HG03064 (cell line): ENCODE data around the gene NCOR1.
"Not testable (repeated sequence)": the region's sequence is repeated elsewhere in the genome, so short reads cannot be mapped to it uniquely, and the experiment has no call there.

Experiments
- ATAC-seq: cut with Tn5 transposase; IDR thresholded peaks from one replicate; pipeline ENCODE4 v1.9.1; 2021; ENCODE audit warnings: low read depth; ENCODE audit not compliant: unreplicated experiment

NCOR1 gene

GRCh38 chr17:16215273-16215964 lies at the start of gene NCOR1:
Gene NCOR1, minus strand, starts transcription at chr17:16215534. Its CDS starts 20,965 bp downstream, at chr17:16194569.
- ATAC-seq = peak; percentile 70

DNA sequence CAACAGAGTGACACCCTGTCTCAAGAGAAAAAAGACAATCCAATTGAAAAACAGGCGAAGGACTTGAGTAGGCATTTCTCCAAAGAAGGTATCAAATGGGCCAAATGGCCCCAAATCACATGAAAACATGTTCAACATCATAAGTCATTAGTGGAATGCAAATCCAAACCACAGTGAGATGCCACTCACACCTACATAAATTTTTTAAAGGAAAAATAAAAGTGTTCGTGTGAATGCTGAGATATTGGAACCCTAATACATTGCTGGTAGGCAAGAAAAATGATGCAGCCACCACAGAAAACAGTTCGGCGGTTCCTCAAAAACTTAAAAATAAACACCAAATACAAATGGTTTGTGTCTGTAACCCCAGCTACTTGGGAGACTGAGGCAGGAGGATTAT lies 46.9 kb upstream of the NCOR1 start:
- ATAC-seq = no peak

DNA sequence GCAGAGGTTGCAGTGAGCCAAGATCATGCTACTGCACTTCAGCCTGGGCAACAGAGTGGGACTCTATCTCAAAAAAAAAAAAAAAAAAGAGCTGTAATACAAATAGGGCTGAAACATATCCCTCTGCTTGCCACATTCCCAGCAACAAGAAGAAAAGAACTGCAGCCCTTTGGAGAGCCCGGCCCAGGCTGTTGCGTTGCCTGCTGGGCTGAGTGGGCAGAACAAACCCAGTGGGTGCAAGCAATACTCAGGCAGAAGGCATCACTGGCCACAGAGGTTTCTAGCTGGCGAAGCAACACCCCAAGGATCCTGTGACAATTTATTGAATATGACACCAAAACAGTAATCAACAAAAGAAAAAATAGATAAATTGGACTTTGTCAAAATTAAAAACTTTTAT lies 45.7 kb upstream of the NCOR1 start:
- no peak for ATAC-seq

DNA sequence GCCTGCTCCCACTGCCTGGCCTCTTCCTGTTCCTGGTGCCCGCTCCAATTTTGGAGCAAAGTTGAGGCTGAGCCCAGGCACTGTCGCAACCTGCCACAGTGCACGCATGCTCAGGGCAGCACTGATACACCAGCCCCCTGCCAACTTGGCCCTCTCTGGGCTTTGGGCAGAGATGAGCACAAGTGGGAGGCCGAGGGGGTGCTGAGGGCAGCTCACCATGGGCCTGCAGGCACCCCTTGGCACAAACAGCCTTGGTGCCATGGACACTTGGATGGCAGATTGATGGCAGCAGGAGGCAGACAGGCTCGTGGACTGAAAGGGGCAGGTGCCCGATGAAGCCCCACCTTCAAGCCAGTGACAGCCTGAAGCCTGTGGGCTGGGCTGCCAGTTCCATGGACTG lies 44.6 kb upstream of the NCOR1 start:
- ATAC-seq = no peak

DNA sequence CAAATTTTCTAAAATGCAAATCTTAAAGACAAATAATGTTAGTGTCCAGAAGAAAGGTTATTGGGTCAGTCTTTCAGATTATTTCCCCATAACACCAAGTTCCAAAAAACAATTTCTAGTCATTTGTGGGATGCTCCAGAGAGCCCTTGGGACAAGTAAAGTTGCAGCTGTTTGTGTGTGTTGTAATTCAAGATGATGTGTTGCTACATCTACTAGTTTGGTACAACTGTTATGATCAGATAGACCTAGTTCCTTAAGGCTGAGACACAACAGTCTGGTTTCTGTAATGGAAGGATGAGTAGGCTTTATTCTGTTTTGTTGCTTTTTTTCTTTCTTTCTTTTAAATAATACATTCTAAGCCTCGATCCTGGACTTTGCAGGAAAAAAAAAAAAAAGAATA lies 43.6 kb upstream of the NCOR1 start:
- ATAC-seq = no peak

GRCh38 chr17:16255481-16255921 lies 40.2 kb upstream of the NCOR1 start:
- no peak for ATAC-seq

GRCh38 chr17:16254773-16255400 lies 39.6 kb upstream of the NCOR1 start:
- ATAC-seq = no peak

- ATAC-seq = no peak
These were observed 36.2 kb upstream of the NCOR1 start for GRCh38 chr17:16251556-16251955.

GRCh38 chr17:16251043-16251442 lies 35.7 kb upstream of the NCOR1 start:
- ATAC-seq = no peak

DNA sequence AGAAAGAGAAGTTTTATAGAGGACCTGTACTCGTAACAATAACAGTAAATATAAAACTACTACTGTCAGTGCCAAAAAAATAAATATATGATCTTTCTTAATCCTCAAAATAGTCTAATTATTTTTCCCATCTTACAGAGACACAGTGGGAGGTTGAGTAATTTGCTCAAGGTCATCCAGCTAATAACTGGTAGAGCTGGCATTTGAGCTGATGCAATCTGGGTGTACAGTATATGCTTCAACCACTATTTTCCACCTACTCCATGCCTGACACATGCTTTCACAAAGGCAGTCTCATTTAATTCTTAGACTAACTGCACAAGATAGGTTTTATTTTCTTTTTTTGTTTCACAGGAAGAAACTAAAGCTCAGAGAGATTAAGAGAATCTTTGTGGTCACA lies 35.3 kb upstream of the NCOR1 start:
- ATAC-seq = no peak

- no peak for ATAC-seq
These were observed 32.3 kb upstream of the NCOR1 start for GRCh38 chr17:16247586-16247984.

DNA sequence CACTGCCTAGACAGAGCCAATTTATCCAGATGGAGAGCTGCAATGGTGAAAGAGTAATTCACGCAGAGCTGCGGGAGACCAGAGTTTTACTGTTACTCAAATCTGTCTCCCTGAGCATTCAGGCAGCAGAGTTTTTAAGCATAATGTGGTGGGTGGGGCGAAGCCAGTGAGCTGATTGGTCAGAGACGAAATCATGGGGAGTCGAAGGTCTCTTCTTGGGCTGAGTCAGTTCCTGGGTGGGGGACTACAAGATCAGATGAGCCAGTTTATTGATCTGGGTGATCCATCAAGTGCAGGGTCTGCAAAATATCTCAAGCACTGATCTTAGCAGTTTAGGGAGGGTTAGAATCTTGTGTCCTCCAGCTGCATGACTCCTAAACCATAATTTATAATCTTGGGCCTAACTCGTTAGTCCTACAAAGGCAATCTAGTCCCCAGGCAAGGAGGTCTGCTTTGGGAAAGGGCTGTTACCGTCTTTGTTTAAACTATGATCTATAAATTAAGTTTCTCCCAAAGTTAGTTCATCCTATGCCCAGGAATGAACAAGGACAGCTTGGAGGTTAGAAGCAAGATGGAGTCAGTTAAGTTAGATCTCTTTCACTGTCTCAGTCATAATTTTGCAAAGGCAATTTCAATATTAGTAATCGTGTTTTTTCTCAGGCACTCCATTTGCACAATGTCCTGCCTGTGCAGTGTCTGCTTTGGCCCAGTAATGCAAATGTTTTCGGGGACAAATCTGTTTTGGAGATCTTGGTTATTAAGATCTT lies 28.6 kb upstream of the NCOR1 start:
- ATAC-seq = no peak

DNA sequence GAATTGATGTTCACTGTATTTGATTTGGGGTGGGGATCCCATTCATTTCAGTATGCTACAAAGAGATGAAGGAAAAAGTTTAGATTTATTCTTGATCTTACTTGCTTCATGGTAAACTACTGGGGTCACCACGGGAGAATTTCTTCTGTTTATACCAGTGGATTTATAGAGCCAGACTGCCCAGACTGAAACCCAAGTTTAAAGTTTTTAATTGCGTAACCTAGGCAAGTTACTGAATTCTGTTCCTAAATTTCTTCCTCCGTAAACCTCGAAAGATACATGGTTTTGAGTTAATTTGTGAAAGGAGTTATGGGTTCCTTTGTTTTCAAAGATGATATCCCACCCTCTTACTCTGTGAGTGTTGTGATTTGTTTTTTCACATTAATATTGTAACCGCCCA lies 28.1 kb upstream of the NCOR1 start:
- ATAC-seq = no peak

DNA sequence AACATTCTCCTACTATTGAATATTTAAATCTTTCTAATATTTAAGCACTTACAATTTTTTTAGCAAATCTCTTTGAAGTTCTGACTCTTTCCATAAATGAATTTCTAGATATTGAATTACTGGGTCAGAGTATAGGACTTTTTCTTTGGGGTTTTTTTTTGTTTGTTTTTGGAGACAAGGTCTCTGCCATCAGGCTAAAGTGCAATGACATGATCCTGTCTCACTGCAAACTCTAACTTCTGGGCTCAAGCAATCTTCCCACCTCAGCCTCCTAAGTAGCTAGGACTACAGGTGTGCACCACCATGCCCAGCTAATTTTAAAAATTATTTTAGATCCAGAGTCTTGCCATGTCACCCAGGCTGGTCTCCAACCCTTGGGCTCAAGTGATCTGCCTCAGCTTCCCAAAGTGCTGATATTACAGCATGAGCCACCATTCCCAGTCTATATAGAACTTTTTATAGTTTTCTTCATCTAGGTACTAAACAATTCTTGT lies 26.6 kb upstream of the NCOR1 start:
- ATAC-seq = no peak

DNA sequence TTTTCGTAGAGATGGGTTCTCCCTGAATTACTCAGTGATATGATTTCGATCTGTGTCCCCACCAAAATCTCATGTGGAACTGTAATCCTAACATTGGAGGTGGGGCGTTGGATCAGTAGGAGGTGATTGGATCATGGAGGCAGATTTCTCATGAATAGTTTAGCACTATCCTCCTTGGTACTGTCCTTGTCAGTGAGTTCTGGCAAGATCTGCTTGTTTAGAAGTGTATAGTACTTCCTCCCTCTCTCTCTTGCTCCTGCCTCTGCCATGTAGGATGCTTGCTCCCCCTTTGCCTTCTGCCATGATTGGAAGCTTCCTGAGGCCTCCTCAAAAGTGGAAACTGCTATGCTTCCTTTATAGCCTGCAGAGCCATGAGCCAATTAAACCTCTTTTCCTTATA lies 24.6 kb upstream of the NCOR1 start:
- no peak for ATAC-seq

- ATAC-seq = no peak
These were observed 17.1 kb upstream of the NCOR1 start for GRCh38 chr17:16232391-16232790.

GRCh38 chr17:16229912-16230561 lies 14.7 kb upstream of the NCOR1 start:
- not testable (repeated sequence) for ATAC-seq

DNA sequence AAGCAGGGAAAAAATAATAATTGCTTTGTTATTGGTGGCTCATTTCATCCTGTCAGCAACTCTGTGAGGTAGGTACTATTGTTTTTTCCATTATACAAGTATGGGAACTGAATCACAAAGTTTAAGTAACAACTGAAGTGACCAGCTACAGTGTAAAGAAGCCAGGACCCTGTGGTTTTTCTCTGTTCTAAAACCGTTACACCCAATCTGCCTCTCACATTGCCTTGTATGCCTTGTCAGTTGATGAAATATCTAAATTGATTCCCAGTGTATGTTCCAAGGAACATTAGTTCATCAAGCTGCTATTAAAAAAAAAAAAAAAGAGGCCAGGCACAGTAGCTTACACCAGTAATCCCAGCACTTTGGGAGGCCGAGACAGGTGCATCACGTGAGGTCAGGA lies 7.1 kb upstream of the NCOR1 start:
- ATAC-seq = no peak

GRCh38 chr17:16217002-16217635 lies 1.8 kb upstream of the NCOR1 start, which contains the start of gene PIGL:
Gene PIGL, plus strand, starts transcription at chr17:16217210. Its CDS starts 17 bp downstream, at chr17:16217227.
- no peak for ATAC-seq

GRCh38 chr17:16216341-16217001 lies 1.1 kb upstream of the NCOR1 start:
- ATAC-seq = not testable (repeated sequence)
